Gastroesophageal sphincter (tissue), 3 donors: Measurements from ENCODE around the gene TSHB.

Source experiments
- POLR2A ChIP-seq, 2 donors: fragments of 450-650 bp; IDR thresholded peaks; one replicate each; pipeline ENCODE4 v1.6.1; 2017; ENCODE audit warnings: antibody characterized with exemption in 2 of 2, mild to moderate bottlenecking in 2 of 2, moderate library complexity in 1 of 2
- POLR2AphosphoS5 ChIP-seq: sonication (generic); formaldehyde crosslinking; IDR thresholded peaks from one replicate; pipeline ENCODE4 v1.6.1; 2017; ENCODE audit warnings: antibody characterized with exemption
- TF ChIP-seq, protein P1 (sequence below), 4 experiments: fragments of 200-600 bp in 2 of 4; fragments of 450-650 bp in 2 of 4; sonication (generic) in 1 of 4; IDR thresholded peaks; one replicate each; pipeline ENCODE4 v1.5.1; 2017 to 2019; ENCODE audit warnings: antibody characterized with exemption in 4 of 4, mild to moderate bottlenecking in 2 of 4, moderate library complexity in 2 of 4

DNA sequence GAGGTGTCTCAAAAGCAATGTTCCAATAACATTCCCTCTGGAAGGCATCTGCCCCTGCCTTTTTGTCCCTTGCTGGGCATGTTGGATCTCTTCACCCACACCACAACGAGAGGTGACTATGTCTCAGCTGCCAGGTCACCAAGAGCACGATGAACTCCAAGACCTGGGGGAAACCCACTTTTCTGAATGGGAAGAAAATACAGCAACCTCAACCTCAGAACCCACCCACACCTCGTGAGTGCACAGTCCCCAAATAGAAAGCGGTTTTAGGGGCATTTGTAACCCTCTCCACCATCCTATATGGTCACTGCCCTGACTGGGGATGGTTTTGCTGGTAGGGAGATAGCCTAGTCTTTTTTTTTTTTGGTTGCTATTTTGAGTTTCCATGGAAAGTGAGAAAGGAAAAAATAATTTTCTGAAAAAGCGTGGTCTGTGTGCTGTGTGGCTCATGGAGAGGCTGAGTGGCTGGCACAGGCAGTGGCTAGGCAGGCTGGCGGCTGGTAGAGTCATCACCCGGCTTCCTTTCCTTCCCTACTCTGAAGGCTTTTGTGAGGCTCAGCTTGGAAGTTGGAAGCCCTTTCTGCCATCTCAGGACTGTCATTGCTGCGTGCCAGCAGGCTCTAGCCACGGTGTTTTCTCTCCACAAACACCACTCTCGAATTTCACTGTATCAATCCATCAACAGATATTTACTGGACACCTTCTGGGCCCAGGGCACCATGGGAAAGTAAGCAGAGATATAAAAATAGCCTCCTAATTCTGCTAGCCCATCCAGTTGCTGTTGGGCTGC lies 43.9 kb downstream of the TSHB start:
- peak; percentile 38 for TF ChIP-seq POLR2AphosphoS5
- no peak for TF ChIP-seq POLR2A (IDR thresholded peaks at IDR 0.05)
- TF ChIP-seq, protein P1, sequence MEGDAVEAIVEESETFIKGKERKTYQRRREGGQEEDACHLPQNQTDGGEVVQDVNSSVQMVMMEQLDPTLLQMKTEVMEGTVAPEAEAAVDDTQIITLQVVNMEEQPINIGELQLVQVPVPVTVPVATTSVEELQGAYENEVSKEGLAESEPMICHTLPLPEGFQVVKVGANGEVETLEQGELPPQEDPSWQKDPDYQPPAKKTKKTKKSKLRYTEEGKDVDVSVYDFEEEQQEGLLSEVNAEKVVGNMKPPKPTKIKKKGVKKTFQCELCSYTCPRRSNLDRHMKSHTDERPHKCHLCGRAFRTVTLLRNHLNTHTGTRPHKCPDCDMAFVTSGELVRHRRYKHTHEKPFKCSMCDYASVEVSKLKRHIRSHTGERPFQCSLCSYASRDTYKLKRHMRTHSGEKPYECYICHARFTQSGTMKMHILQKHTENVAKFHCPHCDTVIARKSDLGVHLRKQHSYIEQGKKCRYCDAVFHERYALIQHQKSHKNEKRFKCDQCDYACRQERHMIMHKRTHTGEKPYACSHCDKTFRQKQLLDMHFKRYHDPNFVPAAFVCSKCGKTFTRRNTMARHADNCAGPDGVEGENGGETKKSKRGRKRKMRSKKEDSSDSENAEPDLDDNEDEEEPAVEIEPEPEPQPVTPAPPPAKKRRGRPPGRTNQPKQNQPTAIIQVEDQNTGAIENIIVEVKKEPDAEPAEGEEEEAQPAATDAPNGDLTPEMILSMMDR (IDR thresholded peaks at IDR 0.05), result no peak
